ENCODE results near the gene PLXNB3. TPM values are rescaled to one million over a fixed set of nuclear protein-coding genes. Genes with fewer than 3 reads are reported as not detected.

PLXNB3 gene
- total RNA-seq, 1 donor from 2014 or later = 5.8 TPM

DNA sequence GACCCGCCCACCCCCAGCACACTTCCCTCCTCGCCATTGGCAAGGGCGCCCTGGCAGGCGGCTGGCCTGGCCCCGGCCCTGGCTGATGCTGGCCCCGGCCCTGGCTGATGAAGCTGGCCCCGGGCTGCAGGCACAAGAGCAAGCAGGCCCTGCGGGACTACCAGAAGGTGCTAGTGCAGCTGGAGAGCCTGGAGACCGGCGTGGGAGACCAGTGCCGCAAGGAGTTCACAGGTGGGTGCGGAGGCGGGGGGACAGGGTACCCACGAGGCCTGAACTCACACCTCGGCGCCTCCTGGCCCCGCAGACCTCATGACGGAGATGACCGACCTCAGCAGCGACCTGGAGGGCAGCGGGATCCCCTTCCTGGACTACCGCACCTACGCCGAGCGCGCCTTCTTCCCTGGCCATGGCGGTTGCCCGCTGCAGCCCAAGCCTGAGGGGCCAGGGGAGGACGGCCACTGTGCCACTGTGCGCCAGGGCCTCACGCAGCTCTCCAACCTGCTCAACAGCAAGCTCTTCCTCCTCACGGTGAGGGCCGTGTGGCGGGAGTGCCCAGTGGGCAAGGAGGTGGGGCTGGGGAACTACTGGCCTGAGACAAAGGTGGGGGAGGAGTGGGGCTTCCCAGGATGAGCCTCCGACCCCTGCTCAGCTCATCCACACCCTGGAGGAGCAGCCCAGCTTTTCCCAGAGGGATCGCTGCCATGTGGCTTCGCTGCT lies 10.7 kb downstream of the PLXNB3 start:
- Mint-ChIP-seq H3K27ac (ENCODE audit: unreplicated experiment) (no peak overlapping the region), H3K4me3 (ENCODE audit: unreplicated experiment) (no peak overlapping the region), H3K9me3 (ENCODE audit: unreplicated experiment) (no peaks in the 10 kb centered on the region), H3K36me3 (ENCODE audit: unreplicated experiment) (no peaks in the 10 kb centered on the region), H3K27me3 (ENCODE audit: unreplicated experiment) (no peaks in the 10 kb centered on the region), H3K4me1 (ENCODE audit: low read depth, unreplicated experiment) (no peaks in the 10 kb centered on the region)
- no peak for TF ChIP-seq CTCF (IDR thresholded peaks at IDR 0.05; ENCODE audit: partially characterized antibody, unreplicated experiment)
- DNase-seq = peak; percentile 10

DNA sequence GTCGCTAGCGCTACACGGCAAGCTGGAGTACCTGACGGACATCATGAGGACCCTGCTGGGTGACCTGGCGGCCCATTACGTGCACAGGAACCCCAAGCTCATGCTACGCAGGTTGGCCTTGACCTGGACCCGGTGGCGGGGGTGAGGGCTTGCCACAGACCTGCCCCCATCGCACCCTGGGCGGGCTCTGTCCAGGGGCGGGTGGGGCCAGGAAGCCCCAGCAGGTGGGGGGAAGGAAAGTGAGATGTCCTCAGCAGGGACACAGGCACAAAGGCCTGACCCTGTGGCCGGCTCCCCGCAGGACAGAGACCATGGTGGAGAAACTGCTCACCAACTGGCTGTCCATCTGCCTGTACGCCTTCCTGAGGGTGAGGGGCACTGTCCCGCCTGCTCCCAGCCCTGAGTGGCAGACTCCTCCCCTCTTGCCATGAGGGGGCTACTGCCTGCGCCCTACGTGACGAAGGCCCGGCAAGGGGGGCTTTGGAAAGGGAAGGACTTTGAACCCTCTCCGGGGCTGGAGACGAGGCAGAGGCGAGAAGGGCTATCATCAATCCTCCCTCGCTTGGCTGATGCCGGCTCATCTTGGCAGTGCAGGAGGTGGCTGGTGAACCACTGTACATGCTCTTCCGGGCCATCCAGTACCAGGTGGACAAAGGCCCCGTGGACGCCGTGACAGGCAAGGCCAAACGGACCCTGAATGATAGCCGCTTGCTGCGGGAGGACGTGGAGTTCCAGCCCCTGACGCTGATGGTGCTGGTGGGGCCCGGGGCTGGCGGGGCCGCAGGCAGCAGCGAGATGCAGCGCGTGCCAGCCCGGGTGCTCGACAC lies 11.5 kb downstream of the PLXNB3 start:
- no peak for TF ChIP-seq CTCF (IDR thresholded peaks at IDR 0.05; ENCODE audit: partially characterized antibody, unreplicated experiment)
- Mint-ChIP-seq H3K36me3 (ENCODE audit: unreplicated experiment) (no peaks in the 10 kb centered on the region), H3K4me3 (ENCODE audit: unreplicated experiment) (no peak overlapping the region), H3K4me1 (ENCODE audit: low read depth, unreplicated experiment) (no peaks in the 10 kb centered on the region), H3K9me3 (ENCODE audit: unreplicated experiment) (no peaks in the 10 kb centered on the region), H3K27ac (ENCODE audit: unreplicated experiment) (no peak overlapping the region), H3K27me3 (ENCODE audit: unreplicated experiment) (no peaks in the 10 kb centered on the region)
- peak; percentile 10 for DNase-seq

DNA sequence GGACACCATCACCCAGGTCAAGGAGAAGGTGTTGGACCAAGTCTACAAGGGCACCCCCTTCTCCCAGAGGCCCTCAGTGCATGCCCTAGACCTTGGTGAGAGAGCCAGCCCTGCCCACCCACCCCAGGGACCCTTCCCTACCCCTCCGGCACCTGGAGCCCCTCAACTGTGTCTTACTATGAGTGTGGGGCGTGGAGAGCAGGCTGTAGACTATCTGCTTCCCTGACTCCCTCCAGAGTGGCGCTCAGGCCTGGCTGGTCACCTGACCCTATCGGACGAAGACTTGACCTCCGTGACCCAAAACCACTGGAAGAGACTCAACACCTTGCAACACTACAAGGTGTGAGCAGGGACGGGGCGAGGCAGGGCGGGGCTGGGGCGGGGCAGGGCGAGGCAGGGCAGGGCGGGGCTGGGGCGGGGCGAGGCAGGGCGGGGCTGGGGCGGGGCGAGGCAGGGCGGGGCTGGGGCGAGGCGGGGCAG lies 12.1 kb downstream of the PLXNB3 start:
- Mint-ChIP-seq H3K4me3 (ENCODE audit: unreplicated experiment) (no peak overlapping the region), H3K27ac (ENCODE audit: unreplicated experiment) (no peak overlapping the region), H3K27me3 (ENCODE audit: unreplicated experiment) (no peaks in the 10 kb centered on the region), H3K4me1 (ENCODE audit: low read depth, unreplicated experiment) (no peaks in the 10 kb centered on the region), H3K9me3 (ENCODE audit: unreplicated experiment) (no peaks in the 10 kb centered on the region), H3K36me3 (ENCODE audit: unreplicated experiment) (no peaks in the 10 kb centered on the region)
- TF ChIP-seq CTCF (IDR thresholded peaks at IDR 0.05; ENCODE audit: partially characterized antibody, unreplicated experiment) = no peak
- DNase-seq = no peak

- Mint-ChIP-seq H3K27me3 (ENCODE audit: unreplicated experiment) (no peaks in the 10 kb centered on the region), H3K4me1 (ENCODE audit: low read depth, unreplicated experiment) (no peaks in the 10 kb centered on the region), H3K4me3 (ENCODE audit: unreplicated experiment) (no peak overlapping the region), H3K36me3 (ENCODE audit: unreplicated experiment) (no peaks in the 10 kb centered on the region), H3K9me3 (ENCODE audit: unreplicated experiment) (no peaks in the 10 kb centered on the region), H3K27ac (ENCODE audit: unreplicated experiment) (no peak overlapping the region)
- DNase-seq = peak; percentile 11
- no peak for TF ChIP-seq CTCF (IDR thresholded peaks at IDR 0.05; ENCODE audit: partially characterized antibody, unreplicated experiment)
Observed at GRCh38 chrX:153776611-153777045, 12.6 kb downstream of the PLXNB3 start.

All from glutamatergic neuron (in vitro differentiated cells).